DND-41 (cell line): ENCODE results near the gene HP.
"Not testable (repeated sequence)": the region's sequence is repeated elsewhere in the genome, so short reads cannot be mapped to it uniquely, and the experiment has no call there.

Experiments used
- ATAC-seq: fragments of 200-7000 bp; cut with Tn5 transposase; 3 replicates; pipeline ENCODE4 v1.9.1; 2021; ENCODE audit warnings: low read depth; ENCODE audit not compliant: insufficient read depth
- DNase-seq: peaks from one replicate; pipeline ENCODE4 v3.0.0-alpha.2; 2020
- H2AFZ ChIP-seq: 2 replicates; pipeline ENCODE4 v1.6.0; 2012; ENCODE audit warnings: low read depth, low read length
- H3K27ac ChIP-seq: 2 replicates; pipeline ENCODE4 v1.5.1; 2012; ENCODE audit warnings: low read length, inconsistent platforms
- H3K27me3 ChIP-seq: fragments of 200-600 bp; sonication (generic); 2 replicates; pipeline ENCODE4 v1.6.0; 2012; ENCODE audit warnings: low read length, mild to moderate bottlenecking, inconsistent platforms; ENCODE audit not compliant: insufficient read depth, poor library complexity
- H3K36me3 ChIP-seq: 2 replicates; pipeline ENCODE4 v1.5.1; 2012; ENCODE audit warnings: low read length, inconsistent platforms; ENCODE audit not compliant: insufficient read depth
- H3K4me1 ChIP-seq: 2 replicates; pipeline ENCODE4 v1.5.1; 2012; ENCODE audit warnings: mild to moderate bottlenecking, low read length; ENCODE audit not compliant: insufficient read depth
- H3K4me2 ChIP-seq: 2 replicates; pipeline ENCODE4 v1.6.0; 2012; ENCODE audit warnings: mild to moderate bottlenecking, moderate library complexity, low read length, inconsistent platforms; ENCODE audit not compliant: insufficient read depth
- H3K4me3 ChIP-seq, 2 experiments: fragments of 200-600 bp in 1 of 2; shearing (Covaris generic) in 1 of 2; 2 replicates each; pipeline ENCODE4 v1.5.1; 2012 to 2016; ENCODE audit warnings: inconsistent platforms in 2 of 2, low read length in 2 of 2, mild to moderate bottlenecking in 2 of 2, low read depth in 1 of 2, moderate library complexity in 1 of 2
- H3K79me2 ChIP-seq: 2 replicates; pipeline ENCODE4 v1.6.0; 2012; ENCODE audit warnings: low read length, inconsistent platforms; ENCODE audit not compliant: insufficient read depth
- H3K9ac ChIP-seq: 2 replicates; pipeline ENCODE4 v1.6.0; 2012; ENCODE audit warnings: low read depth, mild to moderate bottlenecking, inconsistent platforms, low read length, moderate library complexity
- H3K9me3 ChIP-seq: 2 replicates; pipeline ENCODE4 v1.5.1; 2012; ENCODE audit warnings: low read length, moderate library complexity, mild to moderate bottlenecking, inconsistent platforms; ENCODE audit not compliant: insufficient read depth, severe bottlenecking
- H4K20me1 ChIP-seq: 2 replicates; pipeline ENCODE4 v1.6.0; 2012; ENCODE audit warnings: low read length; ENCODE audit not compliant: insufficient read depth
- CTCF ChIP-seq: IDR thresholded peaks from 2 replicates; pipeline ENCODE4 v1.5.1; 2012; ENCODE audit warnings: borderline replicate concordance, low read length, moderate library complexity, mild to moderate bottlenecking; ENCODE audit not compliant: poor library complexity, severe bottlenecking; ENCODE audit errors: extremely low read depth
- EZH2 ChIP-seq: IDR thresholded peaks from 3 replicates; pipeline ENCODE4 v1.6.1; 2012; ENCODE audit warnings: borderline replicate concordance, low read depth, mild to moderate bottlenecking, moderate library complexity, low read length, inconsistent platforms; ENCODE audit not compliant: severe bottlenecking

HP gene

GRCh38 chr16:72050769-72051464, 3.4 kb upstream of the HP start:
- Histone ChIP-seq H3K4me2 (no peak overlapping the region), H3K9me3 (peaks cover 3% of the 10 kb centered on the region), H4K20me1 (no peaks in the 10 kb centered on the region), H3K4me1 (no peaks in the 10 kb centered on the region), H3K27ac (no peak overlapping the region), H2AFZ (no peak overlapping the region), H3K79me2 (no peaks in the 10 kb centered on the region), H3K36me3 (no peaks in the 10 kb centered on the region), H3K9ac (no peak overlapping the region), H3K4me3 (no peak overlapping the region), H3K27me3 (no peaks in the 10 kb centered on the region)
- ATAC-seq (no peak), DNase-seq (no peak)
- TF ChIP-seq CTCF (no peak), EZH2 (no peak)

GRCh38 chr16:72051818-72052217, 2.5 kb upstream of the HP start:
- Histone ChIP-seq H3K4me1 (no peaks in the 10 kb centered on the region), H4K20me1 (no peaks in the 10 kb centered on the region), H3K9ac (no peak overlapping the region), H3K4me2 (no peak overlapping the region), H3K9me3 (peaks cover 3% of the 10 kb centered on the region), H3K36me3 (no peaks in the 10 kb centered on the region), H3K27me3 (no peaks in the 10 kb centered on the region), H3K27ac (no peak overlapping the region), H3K79me2 (no peaks in the 10 kb centered on the region), H2AFZ (no peak overlapping the region), H3K4me3 (no peak overlapping the region)
- ATAC-seq (no peak), DNase-seq (no peak)
- TF ChIP-seq EZH2, result no peak
- no peak for TF ChIP-seq CTCF

- Histone ChIP-seq H3K4me1 (no peaks in the 10 kb centered on the region), H4K20me1 (no peaks in the 10 kb centered on the region), H3K79me2 (no peaks in the 10 kb centered on the region), H3K27me3 (no peaks in the 10 kb centered on the region), H3K4me3 (no peak overlapping the region), H3K36me3 (no peaks in the 10 kb centered on the region), H2AFZ (no peak overlapping the region), H3K4me2 (no peak overlapping the region), H3K9me3 (no peaks in the 10 kb centered on the region), H3K27ac (no peak overlapping the region), H3K9ac (no peak overlapping the region)
- no peak for TF ChIP-seq EZH2
- TF ChIP-seq CTCF, result no peak
- ATAC-seq, result no peak
- DNase-seq, result no peak
These were observed 1.6 kb downstream of the HP start for GRCh38 chr16:72055911-72056310.

DNA sequence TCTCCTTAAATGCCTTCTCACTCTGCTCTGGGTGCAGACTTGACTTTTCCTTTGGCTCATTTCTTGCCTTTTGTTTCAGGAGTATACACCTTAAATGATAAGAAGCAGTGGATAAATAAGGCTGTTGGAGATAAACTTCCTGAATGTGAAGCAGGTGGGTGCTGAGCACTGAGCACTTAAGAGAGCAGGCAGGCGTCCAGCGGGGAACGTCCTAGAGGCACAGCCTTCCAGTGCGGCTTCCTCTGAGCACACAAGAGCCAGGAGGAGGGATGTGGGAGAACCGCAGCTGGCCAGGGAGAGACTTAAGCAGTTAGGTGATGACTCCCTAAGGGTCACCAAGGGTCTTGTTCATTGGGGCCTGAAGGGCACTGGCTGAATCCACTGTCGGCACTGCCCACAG, 3.0 kb downstream of the HP start:
- not testable (repeated sequence) for H3K27me3 ChIP-seq, H3K4me2 ChIP-seq, H3K9me3 ChIP-seq, ATAC-seq, H3K79me2 ChIP-seq, DNase-seq, H2AFZ ChIP-seq, H3K4me3 ChIP-seq, H3K27ac ChIP-seq, H3K36me3 ChIP-seq, H4K20me1 ChIP-seq, H3K4me1 ChIP-seq, H3K9ac ChIP-seq

DNA sequence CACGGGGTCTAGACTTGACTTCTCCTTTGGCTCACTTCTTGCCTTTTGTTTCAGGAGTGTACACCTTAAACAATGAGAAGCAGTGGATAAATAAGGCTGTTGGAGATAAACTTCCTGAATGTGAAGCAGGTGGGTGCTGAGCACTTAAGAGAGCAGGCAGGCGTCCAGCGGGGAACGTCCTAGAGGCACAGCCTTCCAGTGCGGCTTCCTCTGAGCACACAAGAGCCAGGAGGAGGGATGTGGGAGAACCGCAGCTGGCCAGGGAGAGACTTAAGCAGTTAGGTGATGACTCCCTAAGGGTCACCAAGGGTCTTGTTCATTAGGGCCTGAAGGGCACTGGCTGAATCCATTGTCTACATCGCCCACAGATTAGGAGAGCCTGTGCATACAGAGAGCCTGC, 4.8 kb downstream of the HP start:
- H3K4me3 ChIP-seq, ATAC-seq, H3K4me2 ChIP-seq, H3K4me1 ChIP-seq, H2AFZ ChIP-seq, H3K9me3 ChIP-seq, H3K79me2 ChIP-seq, H3K27me3 ChIP-seq, H4K20me1 ChIP-seq, DNase-seq, H3K36me3 ChIP-seq, H3K27ac ChIP-seq, H3K9ac ChIP-seq: not testable (repeated sequence)
